Measurements from ENCODE around the gene ZNF296.

ZNF296 gene

DNA sequence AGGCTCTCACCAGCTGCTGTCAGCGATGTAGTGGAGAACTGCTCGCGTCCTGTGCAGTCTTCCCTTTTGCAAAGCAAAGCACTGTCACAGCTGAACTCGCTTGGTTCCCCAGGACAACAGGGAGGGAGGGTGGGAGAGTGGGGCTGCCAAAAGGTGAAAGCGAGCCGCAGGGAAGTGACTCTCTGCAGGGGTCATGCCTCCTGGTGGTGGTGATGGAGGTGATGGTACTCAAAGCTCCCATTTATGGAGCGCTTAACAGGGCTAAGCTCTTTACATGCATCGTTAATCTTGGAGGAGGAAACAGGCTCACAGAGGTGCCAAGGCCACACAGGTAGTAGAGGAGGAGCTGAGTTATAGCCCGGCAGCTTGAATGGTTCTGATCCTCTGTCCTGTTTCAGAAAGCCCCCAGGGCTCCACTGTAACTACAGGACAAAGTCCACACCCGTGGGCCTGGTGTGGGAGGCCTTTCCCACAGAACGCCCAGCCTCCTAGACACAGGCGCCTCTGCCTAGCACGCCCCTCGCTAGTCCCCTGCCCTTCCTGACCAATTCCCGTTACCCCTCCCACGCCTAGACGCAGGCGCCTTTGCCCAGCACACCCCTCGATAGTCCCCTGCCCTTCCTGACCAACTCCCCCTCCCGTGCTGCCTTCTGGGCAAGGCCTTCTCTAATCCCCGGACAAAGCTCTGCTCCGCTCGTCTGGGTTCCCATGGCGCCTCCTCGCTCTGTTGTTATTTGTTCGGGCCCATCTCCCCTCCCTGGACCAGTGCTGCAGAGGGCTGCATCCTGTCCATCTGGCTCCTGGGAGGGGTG, 27.4 kb upstream of the ZNF296 start:
- in situ Hi-C loops (cut with MboI; ENCODE audit: low sequenced_read_pairs), result no loop called here

DNA sequence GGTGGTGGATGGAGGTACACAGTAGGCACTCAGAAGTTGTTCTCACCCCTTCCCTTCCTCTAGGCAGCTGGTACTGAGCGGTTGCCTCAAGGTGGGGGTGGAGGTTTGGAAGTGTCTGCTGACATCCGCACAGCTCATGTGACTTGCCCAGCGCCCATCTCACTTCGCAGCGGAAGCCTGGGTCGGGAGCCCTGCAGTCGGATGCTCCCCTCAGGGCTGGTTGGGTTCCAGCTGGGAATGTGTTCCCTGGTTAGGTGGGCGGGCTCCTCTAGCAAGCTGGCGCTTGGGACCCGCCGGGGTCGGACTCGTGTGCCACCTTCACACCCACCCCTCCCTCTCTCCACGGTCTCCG, 26.9 kb upstream of the ZNF296 start:
- in situ Hi-C loops (cut with MboI; ENCODE audit: low sequenced_read_pairs), result no loop called here

DNA sequence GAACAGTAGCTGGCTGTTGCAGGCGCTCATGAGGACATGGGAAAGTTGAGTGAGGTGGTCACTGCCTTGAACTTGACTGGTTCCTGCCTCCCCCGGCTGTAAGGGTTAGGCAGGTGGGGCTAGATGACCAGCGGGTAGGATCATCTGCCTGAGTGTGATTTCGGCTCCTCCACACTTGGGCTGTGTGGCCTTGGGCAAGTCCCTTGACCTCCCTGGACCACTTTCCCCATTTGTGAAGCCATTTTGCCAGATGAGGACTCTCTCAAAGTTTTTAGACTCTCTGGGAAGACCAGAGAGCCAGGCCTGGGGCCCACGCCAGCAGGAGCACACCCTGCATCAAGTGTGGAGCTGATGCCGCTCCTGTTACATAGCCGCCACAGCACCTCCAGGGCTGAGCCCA, 26.2 kb upstream of the ZNF296 start:
- in situ Hi-C loops (cut with MboI; ENCODE audit: low sequenced_read_pairs), result no loop called here

DNA sequence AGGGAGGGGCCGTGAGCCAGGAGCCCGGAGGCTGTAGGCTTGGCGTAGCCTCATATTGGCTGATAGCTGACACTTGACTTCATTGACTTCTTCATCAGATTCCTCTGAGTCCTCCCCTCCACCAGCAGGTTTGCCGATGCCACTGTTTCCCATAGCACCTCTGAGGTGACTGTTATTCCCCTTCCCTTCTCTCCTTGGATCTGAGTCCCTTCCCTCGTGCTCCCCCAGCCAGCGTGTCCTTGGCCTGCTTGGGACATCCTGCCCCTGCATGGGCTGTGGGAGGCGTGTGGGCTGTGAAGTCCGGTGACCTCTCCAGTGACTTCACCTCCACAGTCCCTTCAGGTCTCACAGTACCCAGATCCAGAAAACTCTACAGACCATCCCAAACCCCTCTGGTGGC, 25.5 kb upstream of the ZNF296 start:
- in situ Hi-C loops (cut with MboI; ENCODE audit: low sequenced_read_pairs), result no loop called here

DNA sequence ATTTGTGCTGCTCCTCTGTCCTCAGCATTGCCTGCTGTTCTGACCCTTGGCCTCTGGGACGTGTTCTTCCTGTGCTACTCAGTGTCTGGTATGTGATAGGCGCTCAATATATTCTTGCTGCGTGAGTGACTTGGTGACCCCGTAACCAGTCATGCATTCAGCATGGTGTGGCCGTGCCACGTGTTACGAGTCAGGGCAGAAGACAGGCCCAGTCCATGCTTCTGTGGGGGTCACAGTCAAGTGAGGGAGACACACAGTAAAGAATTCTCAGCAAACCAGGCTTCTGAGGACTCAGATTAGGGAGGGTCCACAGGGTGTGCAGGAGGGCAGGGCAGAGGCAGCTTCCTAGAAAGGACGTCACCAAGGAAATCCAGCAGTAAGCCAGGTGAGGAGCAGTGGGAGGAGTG, 24.6 kb upstream of the ZNF296 start:
- in situ Hi-C loops (cut with MboI; ENCODE audit: low sequenced_read_pairs), result no loop called here

DNA sequence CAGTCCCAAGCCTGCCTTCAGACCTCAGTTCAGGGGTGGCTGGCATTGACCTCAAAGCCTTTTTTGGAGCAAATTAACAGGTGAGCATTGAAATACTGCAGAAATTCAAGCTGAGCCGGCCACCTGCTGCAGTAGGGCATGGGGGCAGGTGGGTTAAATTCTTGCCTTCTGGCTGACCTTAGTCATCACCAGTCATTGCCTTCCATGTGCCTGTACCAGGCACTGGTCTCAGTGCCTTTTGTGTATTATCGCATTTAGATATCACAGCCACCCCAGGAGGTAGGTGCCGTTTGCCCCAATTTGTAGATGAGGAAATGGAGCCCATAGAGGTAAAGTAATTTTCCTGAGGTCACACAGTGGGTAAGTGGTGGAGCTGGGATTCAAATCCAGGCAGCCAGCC, 23.9 kb upstream of the ZNF296 start:
- in situ Hi-C loops (cut with MboI; ENCODE audit: low sequenced_read_pairs), result no loop called here

DNA sequence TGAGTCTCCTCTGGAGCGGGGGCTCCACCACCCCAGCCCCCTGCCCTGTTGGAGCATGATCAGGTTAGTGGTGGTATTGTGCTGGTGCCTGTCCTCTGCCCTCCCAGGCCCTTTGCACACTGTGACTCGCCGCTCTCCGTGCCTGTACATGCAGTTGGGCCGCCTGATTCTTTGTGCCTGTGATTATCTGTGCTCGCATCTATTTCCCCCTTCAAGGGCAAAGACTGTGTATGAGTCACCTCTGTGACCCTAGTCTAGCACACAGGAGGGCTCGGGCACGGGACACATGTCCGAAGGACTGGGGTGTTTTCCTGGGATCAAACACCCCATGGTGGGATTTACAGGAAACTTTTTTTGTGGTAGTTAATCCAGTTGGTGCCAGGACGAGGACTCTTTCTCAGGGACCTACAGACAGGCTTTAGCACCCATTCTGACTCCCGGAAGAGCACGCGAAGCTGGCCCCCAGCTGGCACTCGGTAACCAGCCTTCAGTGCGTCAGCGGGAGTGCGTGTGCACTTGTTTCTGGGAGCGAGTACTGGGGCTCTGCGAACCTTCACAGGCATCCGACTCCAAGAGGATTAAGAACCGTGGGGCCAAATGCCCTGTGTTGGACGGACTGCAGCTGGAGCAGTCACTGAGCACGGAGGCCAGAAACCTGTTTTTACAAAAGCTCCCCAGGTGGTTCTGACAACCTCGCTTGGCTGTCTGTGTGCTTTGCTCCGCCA, 23.4 kb upstream of the ZNF296 start:
- in situ Hi-C loops (cut with MboI; ENCODE audit: low sequenced_read_pairs), result no loop called here

DNA sequence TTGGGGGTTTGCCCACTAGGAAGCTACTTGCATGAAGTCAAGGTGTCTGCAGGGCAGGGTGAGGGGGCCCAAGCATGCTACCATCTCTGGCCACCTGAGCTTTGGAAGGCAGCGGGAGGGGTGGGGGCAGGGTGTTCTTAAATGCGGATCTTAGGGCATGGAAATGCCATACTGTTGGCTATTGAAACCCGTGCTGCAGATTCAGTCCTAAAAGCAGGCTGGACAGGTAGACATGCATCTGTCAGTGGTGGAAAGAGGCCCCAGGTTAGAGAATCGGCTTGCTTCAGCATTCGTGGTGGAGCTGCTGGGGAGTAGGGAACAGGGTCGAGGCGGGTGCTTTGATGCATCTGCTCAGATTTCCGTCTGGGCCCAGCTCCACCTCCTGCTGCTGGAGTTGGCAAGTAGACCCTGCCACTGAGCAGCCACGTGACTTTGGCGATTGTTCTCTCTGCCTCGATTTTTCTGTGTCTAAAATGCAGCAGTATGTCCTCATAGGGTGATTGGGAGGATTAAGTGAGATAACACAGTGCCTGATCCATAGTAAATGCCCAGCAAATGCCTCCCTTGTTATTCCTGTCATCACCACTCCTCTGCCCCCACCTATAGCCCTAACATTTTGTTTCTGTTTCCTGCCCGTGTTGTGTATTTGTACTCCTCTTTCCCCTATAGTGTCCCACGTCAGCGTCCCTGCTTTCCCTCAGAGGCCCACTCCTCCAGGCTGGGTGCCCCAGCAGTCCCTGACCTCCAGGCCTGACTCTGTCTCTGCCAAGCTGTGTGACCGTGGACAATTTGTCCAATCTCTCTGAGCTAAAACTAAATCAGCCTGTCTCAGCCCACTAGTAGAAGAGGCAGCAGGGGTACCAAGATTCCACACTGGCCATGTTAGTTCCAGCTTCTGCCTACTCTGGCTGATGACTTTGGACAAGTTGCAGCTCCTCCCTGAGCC, 22.5 kb upstream of the ZNF296 start:
- in situ Hi-C loops (cut with MboI; ENCODE audit: low sequenced_read_pairs), result no loop called here

DNA sequence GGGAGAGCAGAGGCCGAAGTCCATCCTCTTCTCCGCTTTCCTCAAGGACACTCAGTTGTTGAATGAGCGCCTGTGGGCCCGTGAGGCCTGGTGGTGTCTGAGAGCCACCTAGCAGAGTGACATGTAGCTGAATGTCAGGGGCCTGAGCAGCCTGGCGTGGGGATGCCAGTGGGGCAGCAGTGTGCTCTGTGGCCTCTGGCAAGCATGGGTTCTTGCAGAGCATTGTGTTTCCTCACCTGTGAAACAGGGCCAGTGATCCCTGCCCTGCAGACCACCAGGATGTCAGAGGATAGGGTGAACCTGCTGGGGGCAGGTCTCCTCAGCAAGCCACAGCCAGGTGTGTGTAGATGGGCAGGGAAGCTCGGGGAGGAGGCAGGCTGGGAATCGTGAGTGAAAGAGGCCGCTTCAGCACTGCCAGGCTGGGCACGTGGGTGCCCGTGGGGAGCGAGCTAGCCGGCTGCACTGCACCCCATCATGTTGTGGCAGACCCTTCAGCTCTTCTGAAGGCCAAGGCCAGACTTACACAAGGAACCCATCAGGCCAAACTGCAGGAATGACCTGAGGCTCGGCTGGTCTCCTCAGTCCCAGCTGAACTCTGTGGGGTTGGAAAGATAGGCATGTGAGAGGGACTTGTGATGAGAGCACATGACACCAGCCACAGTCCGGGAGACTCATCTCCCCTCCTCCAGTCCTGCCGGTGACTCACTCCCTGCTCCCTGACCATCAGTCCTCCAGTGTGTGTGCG, 21.7 kb upstream of the ZNF296 start:
- in situ Hi-C loops (cut with MboI; ENCODE audit: low sequenced_read_pairs), result no loop called here

DNA sequence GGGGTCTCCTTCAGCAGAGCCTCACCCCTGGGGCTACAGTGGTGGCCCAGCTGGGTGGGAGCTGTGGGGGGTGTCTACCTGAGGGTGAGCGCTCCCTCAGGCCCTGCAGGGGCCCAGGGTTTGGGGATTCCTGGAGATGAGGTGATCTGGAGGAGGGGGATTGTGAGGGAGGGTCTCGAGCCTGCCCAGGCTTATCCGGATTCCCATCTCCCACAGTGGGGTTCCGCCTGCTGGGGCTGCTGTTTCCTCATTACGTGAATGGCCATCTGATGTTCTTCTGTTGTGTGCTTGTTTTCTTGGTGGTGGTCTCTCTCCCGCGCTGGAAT, 21.1 kb upstream of the ZNF296 start:
- in situ Hi-C loops (cut with MboI; ENCODE audit: low sequenced_read_pairs), result no loop called here

DNA sequence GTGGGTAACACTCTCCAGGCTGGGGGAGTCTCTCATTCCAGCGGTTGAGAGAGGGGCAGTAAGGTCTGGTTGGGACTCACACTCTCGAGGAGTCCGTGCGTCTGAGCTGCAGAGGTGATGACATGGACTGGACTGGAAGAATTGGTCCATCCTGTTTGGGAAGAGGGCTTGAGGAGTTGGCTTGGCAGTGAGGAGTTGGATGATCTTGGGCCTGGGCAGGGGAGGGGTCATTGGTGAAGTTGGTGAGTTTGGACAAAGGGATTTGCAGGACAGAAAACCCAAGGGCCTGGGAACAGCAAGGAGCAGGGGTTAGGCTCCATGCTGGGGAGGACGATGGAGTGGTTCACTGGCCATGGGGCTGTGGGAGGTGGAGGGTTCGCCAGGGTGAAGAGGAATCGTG, 20.4 kb upstream of the ZNF296 start:
- in situ Hi-C loops (cut with MboI; ENCODE audit: low sequenced_read_pairs), result no loop called here

DNA sequence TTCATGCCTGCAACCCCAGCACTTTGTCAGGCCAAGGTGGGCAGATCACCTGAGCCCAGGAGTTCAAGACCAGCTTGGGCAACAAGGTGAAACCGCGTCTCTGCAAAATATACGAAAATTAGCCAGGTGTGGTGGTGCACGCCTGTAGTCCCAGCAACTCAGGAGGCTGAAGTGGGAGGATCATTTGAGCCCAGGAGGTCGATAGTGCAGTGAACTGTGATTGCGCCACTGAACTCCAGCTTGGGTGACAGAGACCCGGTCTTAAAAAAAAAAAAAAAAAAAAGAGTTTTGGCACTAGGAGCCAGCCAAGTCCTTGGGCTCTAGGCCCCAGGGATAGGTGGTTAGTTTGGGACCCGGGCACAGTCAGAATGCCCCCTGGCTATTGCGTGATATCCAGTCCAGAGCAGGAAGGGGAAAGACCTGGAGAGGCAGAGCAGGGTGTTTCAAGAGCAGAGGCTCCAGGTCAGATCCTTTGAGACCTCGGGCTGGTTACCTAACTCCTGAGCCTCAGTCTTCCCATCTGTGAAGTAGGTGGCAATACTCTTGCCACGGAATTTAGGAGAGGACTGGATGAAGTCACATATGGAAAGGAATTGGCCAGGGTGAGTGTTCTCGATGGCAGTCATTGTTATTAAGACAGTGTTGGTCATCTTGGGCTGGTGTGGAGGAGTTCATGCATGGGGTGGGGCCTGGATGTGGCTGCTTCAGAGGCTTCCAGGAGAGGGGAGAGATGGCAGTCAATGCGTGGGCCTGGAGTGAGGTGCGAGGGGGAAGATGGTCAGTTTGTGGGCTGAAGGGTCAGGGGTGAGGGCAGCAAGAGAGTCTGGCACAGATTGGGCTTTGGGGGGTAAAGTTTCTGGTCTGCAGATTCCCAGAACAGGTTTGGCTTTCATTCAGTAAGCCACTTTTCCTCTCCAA, 19.5 kb upstream of the ZNF296 start:
- in situ Hi-C loops (cut with MboI; ENCODE audit: low sequenced_read_pairs), result no loop called here

DNA sequence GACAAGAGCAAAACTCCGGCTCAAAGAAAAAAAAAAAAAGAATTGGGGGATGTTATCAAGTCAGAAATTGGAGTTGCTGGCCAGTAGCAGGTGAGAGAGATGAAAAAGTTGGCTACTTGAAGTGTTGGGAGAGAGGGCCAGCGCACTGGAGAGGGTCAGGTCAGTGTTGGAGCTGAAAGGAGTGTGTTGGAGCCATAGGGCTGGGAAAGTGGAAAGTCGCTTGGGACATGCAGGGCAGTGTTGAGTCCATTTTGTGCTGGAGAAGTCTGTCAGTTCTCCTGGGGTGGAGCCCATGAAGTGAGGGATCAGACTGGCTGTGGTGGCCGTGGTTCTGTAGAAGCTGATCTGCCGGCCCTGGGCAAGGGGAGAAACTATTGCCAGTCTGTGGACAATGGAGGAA, 18.4 kb upstream of the ZNF296 start:
- in situ Hi-C loops (cut with MboI; ENCODE audit: low sequenced_read_pairs), result no loop called here

DNA sequence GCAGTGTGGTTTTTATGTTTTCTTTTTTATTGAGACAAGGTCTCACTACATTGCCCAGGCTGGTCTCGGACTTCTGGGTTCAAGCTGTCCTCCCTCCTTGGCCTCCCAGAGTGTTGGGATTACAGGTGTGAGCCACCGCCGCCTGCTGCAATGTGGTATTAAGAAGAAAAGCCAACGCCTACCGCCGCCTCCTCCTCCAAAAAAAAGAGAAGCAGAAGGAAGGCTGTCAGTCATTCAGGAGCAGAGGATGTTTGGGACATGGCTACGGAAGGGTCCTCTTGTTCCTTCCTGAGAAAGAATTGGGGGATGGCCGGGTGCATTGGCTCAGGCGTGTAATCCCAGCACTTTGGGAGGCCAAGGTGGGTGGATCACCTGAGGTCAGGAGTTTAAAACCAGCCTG, 17.9 kb upstream of the ZNF296 start:
- in situ Hi-C loops (cut with MboI; ENCODE audit: low sequenced_read_pairs), result no loop called here

DNA sequence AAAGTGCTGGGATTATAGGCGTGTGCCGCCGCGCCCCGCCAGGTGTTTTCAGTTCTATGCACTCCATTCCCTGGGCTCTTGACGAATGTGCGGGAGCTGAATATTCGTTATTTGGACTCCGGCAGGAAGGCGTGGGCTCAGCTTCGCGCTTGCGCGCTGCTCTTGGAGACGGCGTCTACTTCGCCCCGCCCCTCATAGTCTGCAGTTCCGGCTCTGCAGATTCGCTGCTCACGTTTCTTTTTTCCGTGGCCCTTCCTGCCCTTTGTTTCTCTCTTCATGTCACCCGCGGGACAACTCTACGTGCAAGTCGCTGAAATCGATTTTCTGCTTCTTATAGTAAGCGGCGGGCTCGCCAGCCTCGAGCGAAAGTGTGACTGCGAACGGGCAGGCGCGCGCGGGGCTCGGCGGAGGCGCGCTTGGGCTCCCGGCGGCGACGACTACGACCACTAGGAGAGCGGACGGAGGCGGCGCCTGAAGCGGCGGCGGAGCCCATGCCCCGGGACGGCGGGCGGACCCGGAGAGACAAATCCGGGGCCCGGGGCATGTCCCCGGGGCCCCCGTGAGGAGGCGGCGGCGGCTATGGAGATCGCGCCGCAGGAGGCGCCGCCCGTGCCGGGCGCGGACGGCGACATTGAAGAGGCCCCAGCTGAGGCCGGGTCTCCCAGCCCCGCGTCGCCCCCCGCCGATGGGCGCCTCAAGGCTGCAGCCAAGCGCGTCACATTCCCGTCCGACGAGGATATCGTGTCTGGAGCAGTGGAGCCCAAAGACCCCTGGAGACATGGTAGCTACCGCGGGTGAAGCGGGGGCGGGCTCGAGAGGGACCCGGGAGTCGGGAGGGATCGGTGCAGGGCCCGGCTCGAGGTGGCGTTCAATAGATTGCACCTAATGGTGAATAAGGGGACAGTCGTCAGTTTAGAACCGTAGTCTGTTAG, 16.7 kb upstream of the ZNF296 start, which contains the start of gene PPP1R37:
TSS of gene PPP1R37 (plus strand) at position 433 of the 932 bp plus-strand sequence. CDS start at position 580, 147 bp downstream.
- in situ Hi-C loops (cut with MboI; ENCODE audit: low sequenced_read_pairs), result no loop called here

DNA sequence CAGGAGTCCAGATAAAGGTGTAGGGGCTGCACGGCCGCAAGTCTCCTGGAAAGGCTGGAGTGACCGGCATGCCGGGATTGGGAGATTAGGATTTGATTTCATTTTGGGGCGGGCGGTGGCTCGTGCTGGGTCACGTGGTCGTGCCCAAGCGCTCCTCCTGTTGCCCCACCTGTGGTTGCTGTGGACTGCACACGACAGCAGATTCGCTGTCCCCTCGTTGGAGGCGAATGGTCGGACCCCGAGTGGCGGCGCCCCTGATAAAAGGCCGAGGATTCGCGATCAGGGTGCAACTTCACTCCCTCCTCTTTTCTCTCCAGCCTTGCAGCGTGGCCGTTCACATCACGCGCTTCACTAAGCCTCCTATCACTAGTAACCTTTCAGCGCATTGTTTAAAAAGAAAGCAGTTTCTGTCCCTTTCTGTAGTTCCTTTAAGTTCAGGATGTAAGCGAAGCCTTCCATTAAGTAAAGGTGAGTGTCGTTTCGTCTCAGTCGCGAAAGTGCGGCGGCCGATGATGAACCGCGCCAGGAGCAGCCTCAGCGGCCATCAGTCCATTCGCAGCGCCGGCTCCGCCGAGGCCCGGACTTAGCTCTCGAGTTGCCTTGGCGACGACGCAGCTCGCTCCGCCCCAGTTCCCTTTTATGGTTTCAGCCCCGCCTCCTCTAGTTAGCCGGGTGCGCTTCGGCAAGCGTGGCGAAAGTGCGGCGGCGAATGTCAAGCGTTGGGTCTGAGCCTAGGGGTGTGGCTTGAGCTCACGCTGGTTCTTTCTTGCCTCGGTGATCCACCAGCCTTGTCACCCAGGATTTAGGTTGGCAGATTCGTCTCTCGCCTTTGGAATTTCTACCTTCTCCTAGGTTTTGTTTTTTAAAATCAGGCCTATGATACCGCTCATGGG, 15.0 kb upstream of the ZNF296 start:
- in situ Hi-C loops (cut with MboI; ENCODE audit: low sequenced_read_pairs), result no loop called here

DNA sequence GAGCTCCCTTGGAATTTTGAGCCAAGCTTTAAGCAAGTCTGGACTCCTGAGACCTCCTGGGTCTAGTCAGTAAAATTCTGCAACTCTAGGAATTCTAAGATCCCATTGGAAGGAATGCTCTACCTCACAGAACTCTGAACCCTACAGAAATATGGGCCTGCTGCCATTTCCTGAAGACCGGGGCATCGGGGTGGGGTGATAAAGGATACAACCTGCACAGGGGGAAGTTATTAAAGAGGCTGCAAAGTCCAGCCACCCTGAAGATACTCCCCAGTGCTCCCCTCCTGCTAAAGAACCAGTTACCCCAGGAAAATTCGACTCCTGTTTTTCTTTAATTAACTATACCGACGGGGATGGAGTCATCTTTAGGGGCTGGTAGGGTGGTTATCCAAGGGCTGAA, 14.3 kb upstream of the ZNF296 start:
- in situ Hi-C loops (cut with MboI; ENCODE audit: low sequenced_read_pairs), result no loop called here

DNA sequence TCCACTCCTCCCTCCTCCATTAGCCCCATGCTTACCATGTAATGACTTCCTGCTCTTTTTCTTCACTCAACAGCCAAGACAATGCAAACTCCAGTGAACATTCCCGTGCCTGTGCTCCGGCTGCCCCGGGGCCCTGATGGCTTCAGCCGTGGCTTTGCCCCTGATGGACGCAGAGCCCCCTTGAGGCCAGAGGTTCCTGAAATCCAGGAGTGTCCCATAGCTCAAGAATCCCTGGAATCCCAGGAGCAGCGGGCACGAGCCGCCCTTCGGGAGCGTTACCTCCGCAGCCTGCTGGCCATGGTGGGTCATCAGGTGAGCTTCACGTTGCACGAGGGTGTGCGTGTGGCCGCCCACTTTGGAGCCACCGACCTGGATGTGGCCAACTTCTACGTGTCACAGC, 13.8 kb upstream of the ZNF296 start:
- in situ Hi-C loops (cut with MboI; ENCODE audit: low sequenced_read_pairs), result no loop called here
